Epidermal melanocyte (primary cell): ENCODE data around the gene SLC9A3.
"Not testable (repeated sequence)": the region's sequence is repeated elsewhere in the genome, so short reads cannot be mapped to it uniquely, and the experiment has no call there.

Experiments
- DNase-seq: peaks from one replicate; pipeline ENCODE4 v3.0.0; 2011; ENCODE audit warnings: low spot score; ENCODE audit not compliant: insufficient read length

SLC9A3 gene

GRCh38 chr5:491119-491855 lies 33.0 kb downstream of the SLC9A3 start:
- no peak for DNase-seq

DNA sequence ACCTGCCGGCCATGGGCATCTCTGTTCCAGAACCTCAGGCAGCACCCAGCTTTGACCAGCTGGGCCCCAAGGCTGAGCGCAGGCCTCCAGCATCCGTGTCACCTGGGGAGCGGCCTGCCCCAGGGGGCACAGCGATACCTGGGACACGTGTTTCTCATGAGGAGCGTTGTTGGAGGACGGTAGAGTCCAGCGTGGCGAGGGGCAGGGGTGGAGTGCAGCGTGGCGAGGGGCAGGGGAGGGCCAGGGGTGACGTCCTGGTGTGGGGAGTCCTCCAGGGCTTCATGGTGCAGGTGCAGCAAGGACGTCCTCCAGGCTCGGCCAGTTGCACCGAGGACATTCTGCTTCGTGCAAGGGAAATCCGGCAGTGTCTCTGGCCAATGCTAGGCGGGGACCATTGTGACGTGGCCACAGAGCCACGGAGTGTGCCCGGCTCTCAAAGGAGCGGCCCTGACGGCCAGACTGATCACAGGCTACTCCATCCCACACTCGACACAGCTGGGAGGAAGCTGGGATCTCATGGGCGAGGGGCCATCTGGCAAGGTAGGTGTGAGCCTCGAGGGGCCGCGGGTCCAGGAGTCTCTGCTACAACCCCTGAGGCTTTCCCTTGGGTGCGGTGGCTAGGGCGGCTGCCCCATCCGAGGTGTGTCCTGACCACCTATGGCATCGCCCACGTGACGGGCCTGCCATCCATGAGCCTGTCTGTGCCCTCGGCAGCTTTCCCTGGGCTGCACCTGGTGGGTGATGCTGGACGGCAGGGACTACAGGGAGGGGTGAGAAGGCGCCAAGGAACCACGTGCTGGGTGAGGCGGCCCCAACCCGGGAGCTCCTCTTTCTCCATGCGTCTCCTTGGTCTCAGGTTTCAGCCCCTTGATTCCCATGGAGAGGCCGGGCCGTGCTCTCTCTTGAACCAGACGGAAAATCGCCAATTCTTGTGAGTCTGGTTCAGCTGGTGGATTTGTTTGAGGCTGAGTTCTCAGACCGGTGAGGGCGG lies 33.8 kb downstream of the SLC9A3 start:
- no peak for DNase-seq

- DNase-seq: no peak
These were observed 34.6 kb downstream of the SLC9A3 start for GRCh38 chr5:489689-490080.

DNA sequence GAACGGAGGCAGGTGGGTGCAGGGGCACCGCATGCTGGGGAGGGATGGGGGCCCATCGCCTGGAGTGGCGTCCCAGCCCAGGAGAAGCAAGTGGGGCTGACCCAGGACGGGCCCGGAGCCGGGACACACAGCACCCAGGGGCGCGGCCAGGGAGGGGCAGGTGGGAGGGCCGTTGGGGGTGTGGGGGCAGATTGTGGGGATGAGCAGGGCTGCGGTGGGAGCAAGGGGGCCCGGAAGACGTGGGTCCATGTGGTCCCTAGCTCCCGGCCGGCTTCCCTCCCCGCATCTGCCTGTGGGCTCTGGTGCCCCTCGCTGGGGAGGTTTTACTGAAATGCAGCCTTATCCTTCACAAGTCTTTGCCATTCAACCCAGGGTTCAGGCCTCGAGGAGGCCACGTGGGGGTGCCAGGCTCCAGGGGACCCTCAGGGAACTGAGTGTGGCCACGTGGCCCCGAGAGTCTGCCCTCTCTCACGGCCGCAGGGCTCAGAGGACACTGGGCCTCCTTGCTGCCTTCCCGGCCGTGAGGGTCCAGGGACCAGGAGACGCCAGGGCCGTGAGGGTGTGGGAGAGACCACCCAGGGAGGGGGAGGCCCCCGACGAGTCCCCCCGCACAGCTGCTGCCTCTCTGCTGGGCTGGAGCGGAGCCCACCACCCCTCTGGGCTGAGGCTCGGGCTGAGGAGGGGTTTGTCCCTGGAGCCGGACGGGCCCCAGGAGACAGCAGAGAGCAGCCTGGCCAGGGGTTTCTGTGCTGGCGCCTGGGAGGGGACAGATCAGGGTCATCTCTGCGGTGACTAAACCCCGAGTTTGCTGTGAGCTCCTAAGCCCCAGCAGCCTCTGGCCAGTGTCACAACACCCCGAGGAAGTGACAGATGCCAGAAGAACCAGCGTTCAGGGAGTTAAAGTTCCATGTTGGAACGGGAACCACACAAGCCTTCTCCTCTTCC lies 35.2 kb downstream of the SLC9A3 start:
- DNase-seq: no peak

DNA sequence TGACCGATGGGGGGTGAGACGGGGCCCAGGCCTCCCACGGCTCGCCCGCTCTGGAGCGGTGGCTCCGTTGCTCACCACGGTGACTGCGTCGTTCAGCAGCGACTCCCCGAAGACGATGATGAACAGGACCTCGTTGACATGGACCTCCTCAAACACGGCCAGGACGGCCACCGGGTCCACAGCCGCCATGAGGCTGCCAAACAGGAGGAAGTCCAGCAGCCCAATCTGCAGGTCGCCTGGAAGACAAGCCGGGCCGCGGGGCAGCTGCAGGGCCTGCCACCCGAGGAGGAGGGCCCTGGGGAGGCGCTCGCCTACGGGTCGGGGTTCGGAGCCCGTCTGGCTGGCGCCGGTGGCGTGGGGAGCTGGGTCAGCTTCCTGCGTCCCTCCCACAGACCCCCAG lies 36.0 kb downstream of the SLC9A3 start:
- no peak for DNase-seq

GRCh38 chr5:486597-486996 lies 37.7 kb downstream of the SLC9A3 start:
- not testable (repeated sequence) for DNase-seq

DNA sequence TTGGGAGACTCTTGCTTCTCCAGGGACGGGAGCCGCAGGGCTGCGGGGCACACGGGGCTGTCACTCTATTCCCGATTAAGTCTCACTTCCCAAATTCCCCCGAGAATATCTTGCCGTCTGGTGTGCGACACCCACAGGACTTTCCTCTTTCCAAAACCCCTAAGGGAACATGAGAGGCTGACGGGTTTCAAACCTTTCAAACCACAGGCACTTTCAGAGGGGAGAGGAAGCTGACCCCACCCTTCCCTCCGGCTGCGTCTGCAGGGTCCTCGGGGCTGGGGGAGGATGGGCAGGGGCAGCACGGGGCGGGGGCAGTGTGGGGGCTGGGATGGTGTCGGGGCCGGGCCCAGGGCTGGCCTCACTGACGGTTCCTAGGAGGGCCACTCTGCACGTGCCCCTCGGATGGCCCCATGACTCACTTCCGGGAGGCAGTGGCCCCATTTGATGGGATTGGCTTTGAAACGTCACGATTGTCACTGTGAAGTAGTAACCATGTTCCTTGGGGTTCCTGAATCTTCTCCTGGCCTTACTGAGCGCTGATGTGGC lies 38.2 kb downstream of the SLC9A3 start:
- no peak for DNase-seq

GRCh38 chr5:485113-485945 lies 38.9 kb downstream of the SLC9A3 start:
- no peak for DNase-seq

DNA sequence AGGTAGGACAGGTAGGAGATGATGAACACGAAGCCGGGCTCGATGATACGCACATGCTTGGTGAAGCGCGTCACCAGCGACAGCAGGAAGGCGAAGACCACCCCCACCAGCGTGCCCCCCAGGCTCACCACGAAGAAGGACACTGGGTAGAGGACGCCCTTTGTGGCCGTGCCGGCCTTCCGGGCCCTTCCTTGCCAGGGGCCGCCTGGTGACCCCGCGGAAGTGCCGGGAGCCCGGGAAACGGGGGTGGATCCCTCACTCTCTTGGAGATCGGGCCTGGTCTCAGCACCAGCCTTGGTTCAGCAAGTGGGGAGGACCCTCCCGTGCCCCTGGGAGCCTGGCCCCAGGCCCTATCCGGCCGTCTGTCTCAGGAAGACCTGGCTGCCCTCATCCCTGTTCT lies 39.7 kb downstream of the SLC9A3 start:
- DNase-seq: no peak

GRCh38 chr5:483434-484140 lies 40.7 kb downstream of the SLC9A3 start:
- DNase-seq: no peak

DNA sequence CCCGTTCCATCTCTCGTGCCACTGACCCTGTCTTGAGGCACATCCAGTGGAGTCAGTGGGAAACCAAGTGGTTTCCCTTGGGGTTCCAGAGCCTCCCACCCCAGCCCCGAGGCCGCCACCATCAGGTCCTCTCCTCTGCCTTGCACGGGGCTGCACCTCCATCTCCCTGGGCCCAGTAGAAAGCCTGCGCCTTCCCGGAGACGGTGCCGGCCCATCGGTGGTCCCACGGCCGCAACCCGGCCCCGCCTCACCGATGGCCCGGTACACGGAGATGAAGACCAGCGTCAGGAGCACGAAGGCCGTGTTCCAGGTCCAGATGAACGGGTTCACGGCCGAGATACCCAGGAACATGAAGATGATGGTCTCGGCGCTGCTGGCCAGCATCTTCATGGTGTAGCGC lies 41.2 kb downstream of the SLC9A3 start:
- no peak for DNase-seq

- DNase-seq: no peak
These were observed 41.7 kb downstream of the SLC9A3 start for GRCh38 chr5:482506-482905.

- DNase-seq: no peak
These were observed 42.2 kb downstream of the SLC9A3 start for GRCh38 chr5:482021-482420.

- DNase-seq: no peak
These were observed 42.9 kb downstream of the SLC9A3 start for GRCh38 chr5:481347-481746.

GRCh38 chr5:479566-480319 lies 44.5 kb downstream of the SLC9A3 start:
- DNase-seq: no peak

DNA sequence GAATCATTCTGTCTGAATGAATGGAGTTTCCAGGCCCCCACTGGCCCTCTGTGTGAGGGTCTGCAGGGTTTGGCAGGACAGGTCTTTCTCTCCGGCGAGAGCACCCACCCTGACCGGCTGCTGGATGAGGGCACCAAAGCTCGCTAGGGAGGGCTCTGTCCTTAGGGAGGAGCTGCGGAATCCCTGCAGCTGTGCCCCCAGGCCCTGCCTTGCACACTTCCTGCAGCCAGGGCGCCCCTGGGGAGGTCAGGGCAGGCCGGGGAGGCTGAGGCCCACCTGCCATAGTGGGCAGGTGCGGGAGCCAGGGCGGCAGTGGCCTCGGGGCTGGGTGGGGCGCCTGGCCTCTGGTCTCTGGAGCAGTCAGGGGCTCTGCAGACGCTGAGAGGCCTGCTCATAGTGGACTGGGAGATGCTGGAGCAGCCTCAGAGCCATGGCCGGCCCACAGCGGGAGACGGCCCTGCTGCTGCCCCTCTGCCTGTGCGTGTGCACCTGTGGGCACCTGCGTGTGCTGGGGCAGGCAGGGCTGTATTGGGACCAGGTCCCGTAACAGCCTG lies 45.2 kb downstream of the SLC9A3 start:
- no peak for DNase-seq

GRCh38 chr5:478369-478981 lies 45.8 kb downstream of the SLC9A3 start:
- DNase-seq: no peak

GRCh38 chr5:477871-478270 lies 46.4 kb downstream of the SLC9A3 start:
- DNase-seq: no peak
